Upper lobe of right lung (tissue), 1 donor: ENCODE measurements around the gene EYS. TPM values are rescaled to one million over a fixed set of nuclear protein-coding genes. Genes with fewer than 3 reads are reported as not detected.

Experiments used
- ATAC-seq: fragments of 200-7000 bp; cut with Tn5 transposase; one replicate; pipeline ENCODE4 v1.9.1; 2020; ENCODE audit warnings: mild to moderate bottlenecking, moderate library complexity
- DNase-seq: peaks from one replicate; pipeline ENCODE4 v3.0.0-alpha.2; 2020
- H3K27ac ChIP-seq: fragments of 200-600 bp; one replicate; pipeline ENCODE4 v1.8.0; 2022
- H3K27me3 ChIP-seq: fragments of 200-600 bp; one replicate; pipeline ENCODE4 v1.8.0; 2022; ENCODE audit warnings: mild to moderate bottlenecking
- H3K36me3 ChIP-seq: fragments of 200-600 bp; one replicate; pipeline ENCODE4 v1.8.0; 2022
- H3K4me1 ChIP-seq: fragments of 200-600 bp; one replicate; pipeline ENCODE4 v1.8.0; 2022
- H3K4me3 ChIP-seq: fragments of 200-600 bp; one replicate; pipeline ENCODE4 v1.8.0; 2022; ENCODE audit warnings: mild to moderate bottlenecking
- H3K9me3 ChIP-seq: fragments of 200-600 bp; one replicate; pipeline ENCODE4 v1.8.0; 2022
- intact Hi-C: fragments of 100-400 bp; cut with DNase I; formaldehyde crosslinking; loops from one replicate; pipeline ENCODE4 v1.11.0; 2022
- total RNA-seq: library from RNA; stranded (reverse); fragmentation: NEBNext Ultra II Directional; extraction: Animal tissue kit (Norgen Biotek cat#: 25700); gene quantifications from one replicate; pipeline ENCODE4 v1.2.1, GENCODE V29; 2021
- TF ChIP-seq, protein P1 (sequence below): fragments of 200-600 bp; IDR thresholded peaks from one replicate; pipeline ENCODE4 v1.8.0; 2022; ENCODE audit warnings: antibody characterized with exemption
- donor health status: DM: no; HTN: yes; CAD: no; lungs with severe emphysema.

Gene EYS
- total RNA-seq, 1 donor from 2014 or later = not detected

DNA sequence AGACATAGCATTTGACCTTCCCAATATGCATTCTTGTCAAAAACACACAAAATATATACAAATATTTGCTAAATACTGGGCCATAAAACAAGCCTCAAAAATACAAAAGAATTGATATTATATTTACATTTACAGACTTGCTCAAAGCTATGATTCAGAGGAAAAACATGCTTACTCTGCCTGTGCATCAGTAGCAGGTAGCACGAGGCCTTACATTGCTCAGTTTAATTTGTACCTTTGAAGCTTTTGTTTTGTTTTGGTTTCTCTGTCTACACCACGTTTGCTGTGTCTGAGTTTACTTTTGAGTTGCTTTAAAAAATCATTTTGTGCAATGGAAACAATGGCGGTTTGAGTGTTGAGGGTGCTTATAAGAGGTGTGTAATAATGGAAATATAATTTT lies 1972.1 kb downstream of the EYS start:
- Histone ChIP-seq H3K36me3 (no peaks in the 10 kb centered on the region), H3K27ac (no peak overlapping the region), H3K27me3 (no peaks in the 10 kb centered on the region), H3K4me1 (no peaks in the 10 kb centered on the region), H3K9me3 (no peaks in the 10 kb centered on the region), H3K4me3 (no peak overlapping the region)
- ATAC-seq (no peak), DNase-seq (no peak)
- TF ChIP-seq, protein P1, sequence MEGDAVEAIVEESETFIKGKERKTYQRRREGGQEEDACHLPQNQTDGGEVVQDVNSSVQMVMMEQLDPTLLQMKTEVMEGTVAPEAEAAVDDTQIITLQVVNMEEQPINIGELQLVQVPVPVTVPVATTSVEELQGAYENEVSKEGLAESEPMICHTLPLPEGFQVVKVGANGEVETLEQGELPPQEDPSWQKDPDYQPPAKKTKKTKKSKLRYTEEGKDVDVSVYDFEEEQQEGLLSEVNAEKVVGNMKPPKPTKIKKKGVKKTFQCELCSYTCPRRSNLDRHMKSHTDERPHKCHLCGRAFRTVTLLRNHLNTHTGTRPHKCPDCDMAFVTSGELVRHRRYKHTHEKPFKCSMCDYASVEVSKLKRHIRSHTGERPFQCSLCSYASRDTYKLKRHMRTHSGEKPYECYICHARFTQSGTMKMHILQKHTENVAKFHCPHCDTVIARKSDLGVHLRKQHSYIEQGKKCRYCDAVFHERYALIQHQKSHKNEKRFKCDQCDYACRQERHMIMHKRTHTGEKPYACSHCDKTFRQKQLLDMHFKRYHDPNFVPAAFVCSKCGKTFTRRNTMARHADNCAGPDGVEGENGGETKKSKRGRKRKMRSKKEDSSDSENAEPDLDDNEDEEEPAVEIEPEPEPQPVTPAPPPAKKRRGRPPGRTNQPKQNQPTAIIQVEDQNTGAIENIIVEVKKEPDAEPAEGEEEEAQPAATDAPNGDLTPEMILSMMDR = no peak
- intact Hi-C loops = no loop called here

- ATAC-seq (no peak), DNase-seq (no peak)
- TF ChIP-seq, protein P1 = no peak
- intact Hi-C loops = no loop called here
- Histone ChIP-seq H3K27ac (no peak overlapping the region), H3K9me3 (no peaks in the 10 kb centered on the region), H3K27me3 (no peaks in the 10 kb centered on the region), H3K36me3 (no peaks in the 10 kb centered on the region), H3K4me3 (no peak overlapping the region), H3K4me1 (no peaks in the 10 kb centered on the region)
These were observed 1974.7 kb downstream of the EYS start for GRCh38 chr6:63732336-63732735.

DNA sequence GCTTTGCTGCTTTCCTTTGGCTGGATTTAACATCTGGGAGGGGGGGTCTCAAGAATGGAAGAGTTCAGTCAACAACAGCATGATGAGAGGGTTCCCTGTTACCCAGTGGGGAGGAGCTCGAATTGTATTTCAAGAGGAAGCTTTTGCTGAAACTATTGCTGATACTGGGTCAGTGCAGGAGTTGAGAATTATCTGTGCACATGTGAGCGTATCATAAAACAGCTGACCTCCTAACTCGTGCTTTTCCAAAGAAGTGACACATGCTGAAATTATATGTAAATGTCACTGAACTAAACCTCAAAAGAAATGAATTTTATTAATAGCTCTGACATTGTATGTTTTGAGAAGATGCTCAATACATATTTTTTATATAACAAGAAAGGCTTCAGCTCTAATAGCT lies 1975.1 kb downstream of the EYS start:
- Histone ChIP-seq H3K4me1 (no peaks in the 10 kb centered on the region), H3K27ac (no peak overlapping the region), H3K9me3 (no peaks in the 10 kb centered on the region), H3K36me3 (no peaks in the 10 kb centered on the region), H3K4me3 (no peak overlapping the region), H3K27me3 (no peaks in the 10 kb centered on the region)
- intact Hi-C loops = no loop called here
- ATAC-seq = no peak
- TF ChIP-seq, protein P1 = no peak
- no peak for DNase-seq

- Histone ChIP-seq H3K4me3 (no peak overlapping the region), H3K9me3 (no peaks in the 10 kb centered on the region), H3K27ac (no peak overlapping the region), H3K27me3 (no peaks in the 10 kb centered on the region), H3K4me1 (no peaks in the 10 kb centered on the region), H3K36me3 (no peaks in the 10 kb centered on the region)
- ATAC-seq (no peak), DNase-seq (no peak)
- TF ChIP-seq, protein P1 = no peak
- intact Hi-C loops = no loop called here
These were observed 1976.7 kb downstream of the EYS start for GRCh38 chr6:63730311-63730710.

GRCh38 chr6:63724721-63725120 lies 1982.3 kb downstream of the EYS start:
- Histone ChIP-seq H3K4me1 (no peaks in the 10 kb centered on the region), H3K27ac (no peak overlapping the region), H3K27me3 (no peaks in the 10 kb centered on the region), H3K36me3 (no peaks in the 10 kb centered on the region), H3K4me3 (no peak overlapping the region), H3K9me3 (no peaks in the 10 kb centered on the region)
- TF ChIP-seq, protein P1 = no peak
- intact Hi-C loops = no loop called here
- DNase-seq = no peak
- no peak for ATAC-seq

GRCh38 chr6:63721181-63721580 lies 1985.8 kb downstream of the EYS start:
- H3K4me1 ChIP-seq = no peaks in the 10 kb centered on the region
- no peak overlapping the region for H3K27ac ChIP-seq
- H3K4me3 ChIP-seq = no peak overlapping the region
- no peaks in the 10 kb centered on the region for H3K36me3 ChIP-seq
- TF ChIP-seq, protein P1 = no peak
- DNase-seq (no peak), ATAC-seq (no peak)
- H3K9me3 ChIP-seq = no peaks in the 10 kb centered on the region
- no peaks in the 10 kb centered on the region for H3K27me3 ChIP-seq
- intact Hi-C loops = no loop called here
